ENCODE measurements around the gene C2orf76.

Gene C2orf76

GRCh38 chr2:119260646-119261492 lies 105.8 kb downstream of the C2orf76 start:
- no peaks in the 10 kb centered on the region for H3K9me3 ChIP-seq (ENCODE audit: control extremely low read depth in 1 of 5, control insufficient read depth in 4 of 5, insufficient read depth in 2 of 5, low read depth in 1 of 5, low read length in 4 of 5)
- DNase-seq: no peak
- ChIA-PET POLR2A (no interaction called here), CTCF (no interaction called here)
- peaks cover 0 to 20% (median 12%) of the 10 kb centered on the region in 4 experiments for H3K4me1 ChIP-seq (ENCODE audit: control extremely low read depth in 1 of 4, control insufficient read depth in 4 of 4, insufficient read depth in 4 of 4, low read length in 3 of 4)
- WGBS (ENCODE audit: insufficient coverage): 84% methylated on average over 9 of the region's 11 CpGs
- no peaks in the 10 kb centered on the region for H3K27me3 ChIP-seq (replicated peaks in 2 of 5; ENCODE audit: control insufficient read depth in 4 of 5, insufficient read depth in 5 of 5, low read length in 4 of 5)
- no peak overlapping the region for H3K4me3 ChIP-seq (ENCODE audit: control insufficient read depth in 1 of 7, extremely low read depth in 1 of 7, insufficient read depth in 4 of 7, low read depth in 2 of 7, low read length in 6 of 7)
- no peak overlapping the region for H3K27ac ChIP-seq (ENCODE audit: insufficient read depth in 1 of 2, low read depth in 1 of 2, low read length in 2 of 2, poor library complexity in 1 of 2, severe bottlenecking in 2 of 2)
- H3K36me3 ChIP-seq (ENCODE audit: control insufficient read depth in 4 of 4, insufficient read depth in 4 of 4, low read length in 3 of 4): peaks cover 0 to 26% (median 2%) of the 10 kb centered on the region in 4 experiments

GRCh38 chr2:119259296-119259860 lies 107.3 kb downstream of the C2orf76 start:
- ChIA-PET CTCF (interaction anchor here (1.5 kb wide), 1 partner anchor 12 kb away, joined by 3 read pairs; no protein-coding TSS in a partner anchor), POLR2A (no interaction called here)
- no peak overlapping the region for H3K4me3 ChIP-seq (ENCODE audit: control insufficient read depth in 1 of 7, extremely low read depth in 1 of 7, insufficient read depth in 4 of 7, low read depth in 2 of 7, low read length in 6 of 7)
- 99% methylated on average over 5 of the region's 5 CpGs for WGBS (ENCODE audit: insufficient coverage)
- no peak for DNase-seq
- no peak overlapping the region for H3K27ac ChIP-seq (ENCODE audit: insufficient read depth in 1 of 2, low read depth in 1 of 2, low read length in 2 of 2, poor library complexity in 1 of 2, severe bottlenecking in 2 of 2)
- no peaks in the 10 kb centered on the region for H3K27me3 ChIP-seq (replicated peaks in 2 of 5; ENCODE audit: control insufficient read depth in 4 of 5, insufficient read depth in 5 of 5, low read length in 4 of 5)
- H3K4me1 ChIP-seq (ENCODE audit: control extremely low read depth in 1 of 4, control insufficient read depth in 4 of 4, insufficient read depth in 4 of 4, low read length in 3 of 4): peaks cover 0 to 19% (median 11%) of the 10 kb centered on the region in 4 experiments
- H3K9me3 ChIP-seq (ENCODE audit: control extremely low read depth in 1 of 5, control insufficient read depth in 4 of 5, insufficient read depth in 2 of 5, low read depth in 1 of 5, low read length in 4 of 5): no peaks in the 10 kb centered on the region
- H3K36me3 ChIP-seq (ENCODE audit: control insufficient read depth in 4 of 4, insufficient read depth in 4 of 4, low read length in 3 of 4): peaks cover 0 to 32% (median 3%) of the 10 kb centered on the region in 4 experiments

DNA sequence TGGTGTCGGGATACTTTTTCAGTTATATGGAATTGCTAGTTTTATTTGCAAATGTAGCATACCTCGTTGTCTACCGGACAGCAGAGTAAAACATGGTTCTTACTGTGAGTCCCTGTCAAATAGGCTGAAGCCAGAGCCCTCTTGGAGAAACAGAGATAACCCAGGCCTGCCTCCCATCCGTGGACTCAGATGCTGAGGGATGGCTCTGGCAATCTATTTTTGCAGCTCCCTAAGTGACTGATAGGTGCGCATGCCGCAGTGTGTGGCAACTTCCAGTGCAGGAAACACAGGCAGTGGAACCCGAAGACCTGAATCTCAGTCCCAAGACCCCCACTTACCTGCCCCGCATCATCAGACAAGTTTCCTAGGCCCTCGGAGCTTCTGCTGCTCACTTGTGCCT lies 109.4 kb downstream of the C2orf76 start:
- H3K4me1 ChIP-seq (ENCODE audit: control extremely low read depth in 1 of 4, control insufficient read depth in 4 of 4, insufficient read depth in 4 of 4, low read length in 3 of 4): peaks cover 0 to 3% (median 0%) of the 10 kb centered on the region in 4 experiments
- H3K27me3 ChIP-seq (replicated peaks in 2 of 5; ENCODE audit: control insufficient read depth in 4 of 5, insufficient read depth in 5 of 5, low read length in 4 of 5): no peaks in the 10 kb centered on the region
- no peaks in the 10 kb centered on the region for H3K9me3 ChIP-seq (ENCODE audit: control extremely low read depth in 1 of 5, control insufficient read depth in 4 of 5, insufficient read depth in 2 of 5, low read depth in 1 of 5, low read length in 4 of 5)
- CTCF ChIA-PET: no interaction called here
- no peak for DNase-seq
- no peak overlapping the region for H3K4me3 ChIP-seq (ENCODE audit: control insufficient read depth in 1 of 7, extremely low read depth in 1 of 7, insufficient read depth in 4 of 7, low read depth in 2 of 7, low read length in 6 of 7)
- 94% methylated on average over 9 of the region's 9 CpGs for WGBS (ENCODE audit: insufficient coverage)
- POLR2A ChIA-PET: no interaction called here
- H3K27ac ChIP-seq (ENCODE audit: insufficient read depth in 1 of 2, low read depth in 1 of 2, low read length in 2 of 2, poor library complexity in 1 of 2, severe bottlenecking in 2 of 2): no peak overlapping the region
- peaks cover 0 to 38% (median 3%) of the 10 kb centered on the region in 4 experiments for H3K36me3 ChIP-seq (ENCODE audit: control insufficient read depth in 4 of 4, insufficient read depth in 4 of 4, low read length in 3 of 4)

GRCh38 chr2:119256582-119256921 lies 110.1 kb downstream of the C2orf76 start:
- Histone ChIP-seq H3K4me3 (ENCODE audit: control insufficient read depth in 1 of 7, extremely low read depth in 1 of 7, insufficient read depth in 4 of 7, low read depth in 2 of 7, low read length in 6 of 7) (no peak overlapping the region), H3K9me3 (ENCODE audit: control extremely low read depth in 1 of 5, control insufficient read depth in 4 of 5, insufficient read depth in 2 of 5, low read depth in 1 of 5, low read length in 4 of 5) (no peaks in the 10 kb centered on the region), H3K27me3 (replicated peaks in 2 of 5; ENCODE audit: control insufficient read depth in 4 of 5, insufficient read depth in 5 of 5, low read length in 4 of 5) (no peaks in the 10 kb centered on the region), H3K36me3 (ENCODE audit: control insufficient read depth in 4 of 4, insufficient read depth in 4 of 4, low read length in 3 of 4) (peaks cover 0 to 41% (median 3%) of the 10 kb centered on the region in 4 experiments), H3K4me1 (ENCODE audit: control extremely low read depth in 1 of 4, control insufficient read depth in 4 of 4, insufficient read depth in 4 of 4, low read length in 3 of 4) (peaks cover 0 to 3% (median 0%) of the 10 kb centered on the region in 4 experiments), H3K27ac (ENCODE audit: insufficient read depth in 1 of 2, low read depth in 1 of 2, low read length in 2 of 2, poor library complexity in 1 of 2, severe bottlenecking in 2 of 2) (no peak overlapping the region)
- 100% methylated on average over 2 of the region's 2 CpGs for WGBS (ENCODE audit: insufficient coverage)
- ChIA-PET POLR2A (no interaction called here), CTCF (no interaction called here)
- no peak for DNase-seq

- no peak overlapping the region for H3K27ac ChIP-seq (ENCODE audit: insufficient read depth in 1 of 2, low read depth in 1 of 2, low read length in 2 of 2, poor library complexity in 1 of 2, severe bottlenecking in 2 of 2)
- CTCF ChIA-PET: interaction anchor here (1.2 kb wide), 1 partner anchor 8 kb away, joined by 6 read pairs; no protein-coding TSS in a partner anchor
Observed at GRCh38 chr2:119255760-119256581, 110.7 kb downstream of the C2orf76 start.

GRCh38 chr2:119254601-119255080 lies 112.0 kb downstream of the C2orf76 start:
- ChIA-PET CTCF (interaction anchor here (1.2 kb wide), 1 partner anchor 9 kb away, joined by 6 read pairs; no protein-coding TSS in a partner anchor), POLR2A (no interaction called here)
- Histone ChIP-seq H3K4me1 (ENCODE audit: control extremely low read depth in 1 of 4, control insufficient read depth in 4 of 4, insufficient read depth in 4 of 4, low read length in 3 of 4) (no peaks in the 10 kb centered on the region), H3K9me3 (ENCODE audit: control extremely low read depth in 1 of 5, control insufficient read depth in 4 of 5, insufficient read depth in 2 of 5, low read depth in 1 of 5, low read length in 4 of 5) (no peaks in the 10 kb centered on the region), H3K27ac (ENCODE audit: insufficient read depth in 1 of 2, low read depth in 1 of 2, low read length in 2 of 2, poor library complexity in 1 of 2, severe bottlenecking in 2 of 2) (no peak overlapping the region), H3K27me3 (replicated peaks in 2 of 5; ENCODE audit: control insufficient read depth in 4 of 5, insufficient read depth in 5 of 5, low read length in 4 of 5) (no peaks in the 10 kb centered on the region), H3K36me3 (ENCODE audit: control insufficient read depth in 4 of 4, insufficient read depth in 4 of 4, low read length in 3 of 4) (peaks cover 0 to 56% (median 3%) of the 10 kb centered on the region in 4 experiments), H3K4me3 (ENCODE audit: control insufficient read depth in 1 of 7, extremely low read depth in 1 of 7, insufficient read depth in 4 of 7, low read depth in 2 of 7, low read length in 6 of 7) (no peak overlapping the region)
- 99% methylated on average over 10 of the region's 10 CpGs for WGBS (ENCODE audit: insufficient coverage)
- no peak for DNase-seq

More at GRCh38 chr2:119255760-119256581, 110.7 kb downstream of the C2orf76 start:
- 96% methylated on average over 8 of the region's 12 CpGs for WGBS (ENCODE audit: insufficient coverage)
- POLR2A ChIA-PET: no interaction called here
- Histone ChIP-seq H3K36me3 (ENCODE audit: control insufficient read depth in 4 of 4, insufficient read depth in 4 of 4, low read length in 3 of 4) (peaks cover 0 to 42% (median 3%) of the 10 kb centered on the region in 4 experiments), H3K9me3 (ENCODE audit: control extremely low read depth in 1 of 5, control insufficient read depth in 4 of 5, insufficient read depth in 2 of 5, low read depth in 1 of 5, low read length in 4 of 5) (no peaks in the 10 kb centered on the region), H3K4me1 (ENCODE audit: control extremely low read depth in 1 of 4, control insufficient read depth in 4 of 4, insufficient read depth in 4 of 4, low read length in 3 of 4) (peaks cover 0 to 3% (median 0%) of the 10 kb centered on the region in 4 experiments), H3K4me3 (ENCODE audit: control insufficient read depth in 1 of 7, extremely low read depth in 1 of 7, insufficient read depth in 4 of 7, low read depth in 2 of 7, low read length in 6 of 7) (no peak overlapping the region), H3K27me3 (replicated peaks in 2 of 5; ENCODE audit: control insufficient read depth in 4 of 5, insufficient read depth in 5 of 5, low read length in 4 of 5) (no peaks in the 10 kb centered on the region)
- no peak for DNase-seq

All from common myeloid progenitor, CD34-positive (primary cell).